Measurements from ENCODE around the gene CLEC2D. TPM values are rescaled to one million over a fixed set of nuclear protein-coding genes. Genes with fewer than 3 reads are reported as not detected.

The CLEC2D gene
- total RNA-seq, 1 donor from 2014 or later = 3.2 TPM

- TF ChIP-seq CTCF (conservative IDR thresholded peaks at IDR 0.05; ENCODE audit: low read depth, low read length) = no peak
- peak overlapping the region; percentile 78 for H3K4me3 ChIP-seq (ENCODE audit: low read depth, low read length)
- no peak for DNase-seq (ENCODE audit: low read depth)
Measured at GRCh38 chr12:9646794-9647781, 22.4 kb upstream of the CLEC2D start.

GRCh38 chr12:9647825-9648700, 21.4 kb upstream of the CLEC2D start:
- DNase-seq (ENCODE audit: low read depth) = no peak
- TF ChIP-seq CTCF (conservative IDR thresholded peaks at IDR 0.05; ENCODE audit: low read depth, low read length) = peak; percentile 9

GRCh38 chr12:9648701-9649531, 20.6 kb upstream of the CLEC2D start:
- no peak for DNase-seq (ENCODE audit: low read depth)
- TF ChIP-seq CTCF (conservative IDR thresholded peaks at IDR 0.05; ENCODE audit: low read depth, low read length) = no peak
- peak overlapping the region; percentile 78 for H3K4me3 ChIP-seq (ENCODE audit: low read depth, low read length)

More at GRCh38 chr12:9647825-9648700, 21.4 kb upstream of the CLEC2D start:
- H3K4me3 ChIP-seq (ENCODE audit: low read depth, low read length) = peak overlapping the region; percentile 78

GRCh38 chr12:9649532-9649940, 20.0 kb upstream of the CLEC2D start:
- H3K4me3 ChIP-seq (ENCODE audit: low read depth, low read length) = peak overlapping the region; percentile 78
- DNase-seq (ENCODE audit: low read depth) = no peak
- no peak for TF ChIP-seq CTCF (conservative IDR thresholded peaks at IDR 0.05; ENCODE audit: low read depth, low read length)

GRCh38 chr12:9650151-9650576, 19.3 kb upstream of the CLEC2D start:
- no peak for TF ChIP-seq CTCF (conservative IDR thresholded peaks at IDR 0.05; ENCODE audit: low read depth, low read length)
- H3K4me3 ChIP-seq (ENCODE audit: low read depth, low read length) = peak overlapping the region; percentile 78
- DNase-seq (ENCODE audit: low read depth) = no peak

GRCh38 chr12:9651265-9651729, 18.2 kb upstream of the CLEC2D start:
- no peak for DNase-seq (ENCODE audit: low read depth)
- no peak for TF ChIP-seq CTCF (conservative IDR thresholded peaks at IDR 0.05; ENCODE audit: low read depth, low read length)
- H3K4me3 ChIP-seq (ENCODE audit: low read depth, low read length) = no peak overlapping the region

All from epithelial cell of proximal tubule (primary cell).